D721Med (cell line): Measurements from ENCODE around the gene WNT2B.

ENCODE experiments used
- DNase-seq: peaks from one replicate; pipeline ENCODE4 v3.0.0; 2011; ENCODE audit warnings: low spot score; ENCODE audit not compliant: insufficient read length
- FAIRE-seq: peaks from 2 replicates; lab custom pipeline; 2011; peaks lifted over from hg19 to GRCh38; lab: Jason Lieb, UNC
- TF ChIP-seq, protein P1 (sequence below): IDR thresholded peaks from 2 replicates; pipeline ENCODE4 v1.5.1; 2012; ENCODE audit warnings: mild to moderate bottlenecking, control low read depth; ENCODE audit not compliant: insufficient read depth; ENCODE audit errors: missing control alignments

The WNT2B gene

DNA sequence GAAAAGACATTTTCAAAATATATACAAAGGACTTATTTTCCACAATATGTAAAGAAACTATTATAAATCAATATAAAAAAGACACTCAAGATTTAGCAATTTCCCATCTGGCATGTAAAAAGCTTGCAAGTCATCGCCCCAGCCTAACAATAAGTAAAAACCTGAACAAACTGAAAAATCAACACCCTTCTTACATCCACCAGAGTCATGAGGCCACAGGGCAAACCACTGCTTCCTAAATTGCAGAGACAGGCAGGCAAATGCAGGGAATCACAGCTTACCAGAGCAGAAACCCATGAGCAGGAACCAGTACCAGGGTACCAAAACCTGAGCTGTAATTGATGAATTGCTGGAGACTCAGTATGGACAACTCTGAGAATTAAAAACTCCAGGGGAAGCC, 16.7 kb upstream of the WNT2B start:
- TF ChIP-seq, protein P1, sequence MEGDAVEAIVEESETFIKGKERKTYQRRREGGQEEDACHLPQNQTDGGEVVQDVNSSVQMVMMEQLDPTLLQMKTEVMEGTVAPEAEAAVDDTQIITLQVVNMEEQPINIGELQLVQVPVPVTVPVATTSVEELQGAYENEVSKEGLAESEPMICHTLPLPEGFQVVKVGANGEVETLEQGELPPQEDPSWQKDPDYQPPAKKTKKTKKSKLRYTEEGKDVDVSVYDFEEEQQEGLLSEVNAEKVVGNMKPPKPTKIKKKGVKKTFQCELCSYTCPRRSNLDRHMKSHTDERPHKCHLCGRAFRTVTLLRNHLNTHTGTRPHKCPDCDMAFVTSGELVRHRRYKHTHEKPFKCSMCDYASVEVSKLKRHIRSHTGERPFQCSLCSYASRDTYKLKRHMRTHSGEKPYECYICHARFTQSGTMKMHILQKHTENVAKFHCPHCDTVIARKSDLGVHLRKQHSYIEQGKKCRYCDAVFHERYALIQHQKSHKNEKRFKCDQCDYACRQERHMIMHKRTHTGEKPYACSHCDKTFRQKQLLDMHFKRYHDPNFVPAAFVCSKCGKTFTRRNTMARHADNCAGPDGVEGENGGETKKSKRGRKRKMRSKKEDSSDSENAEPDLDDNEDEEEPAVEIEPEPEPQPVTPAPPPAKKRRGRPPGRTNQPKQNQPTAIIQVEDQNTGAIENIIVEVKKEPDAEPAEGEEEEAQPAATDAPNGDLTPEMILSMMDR: no peak
- FAIRE-seq (no peak), DNase-seq (no peak)

- TF ChIP-seq, protein P1: no peak
- DNase-seq: no peak
- no peak for FAIRE-seq
Observed at GRCh38 chr1:112493351-112493750, 15.4 kb upstream of the WNT2B start.

- FAIRE-seq (no peak), DNase-seq (no peak)
- TF ChIP-seq, protein P1: no peak
Observed at GRCh38 chr1:112496290-112496689, 12.5 kb upstream of the WNT2B start.

- no peak for DNase-seq
- TF ChIP-seq, protein P1: peak; percentile 58
- no peak for FAIRE-seq
Observed at GRCh38 chr1:112501810-112502641, 6.7 kb upstream of the WNT2B start.

GRCh38 chr1:112502826-112503225, 5.9 kb upstream of the WNT2B start:
- TF ChIP-seq, protein P1: no peak
- DNase-seq (peak; percentile 68), FAIRE-seq (no peak)

GRCh38 chr1:112504001-112504660, 4.6 kb upstream of the WNT2B start:
- DNase-seq (no peak), FAIRE-seq (no peak)
- TF ChIP-seq, protein P1: no peak
